Measurements from ENCODE around the gene SMIM35.
A peak's percentile ranks its signal among the peaks of the same experiment; 100 is the strongest.

Gene SMIM35

DNA sequence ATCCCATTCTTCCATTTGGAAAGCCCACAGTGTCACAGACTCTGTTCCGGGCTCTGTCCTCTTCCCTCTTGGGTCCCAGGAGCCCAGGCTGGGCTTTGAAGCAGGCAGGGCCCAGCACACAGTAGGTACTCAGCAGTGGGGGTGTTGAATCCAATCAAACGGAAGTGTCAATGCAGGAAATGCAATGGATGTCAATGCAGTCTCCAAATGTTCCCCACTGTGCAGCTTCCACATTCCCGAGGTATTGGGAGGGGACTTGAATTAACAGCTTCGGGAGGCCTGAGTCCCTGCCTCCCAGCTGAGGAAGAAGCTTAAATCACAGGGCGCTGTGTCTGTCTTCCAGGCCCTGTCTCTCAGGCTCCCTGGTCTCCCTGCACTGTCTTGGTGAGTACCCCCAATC, 21.8 kb upstream of the SMIM35 start:
- DNase-seq, result no peak

DNA sequence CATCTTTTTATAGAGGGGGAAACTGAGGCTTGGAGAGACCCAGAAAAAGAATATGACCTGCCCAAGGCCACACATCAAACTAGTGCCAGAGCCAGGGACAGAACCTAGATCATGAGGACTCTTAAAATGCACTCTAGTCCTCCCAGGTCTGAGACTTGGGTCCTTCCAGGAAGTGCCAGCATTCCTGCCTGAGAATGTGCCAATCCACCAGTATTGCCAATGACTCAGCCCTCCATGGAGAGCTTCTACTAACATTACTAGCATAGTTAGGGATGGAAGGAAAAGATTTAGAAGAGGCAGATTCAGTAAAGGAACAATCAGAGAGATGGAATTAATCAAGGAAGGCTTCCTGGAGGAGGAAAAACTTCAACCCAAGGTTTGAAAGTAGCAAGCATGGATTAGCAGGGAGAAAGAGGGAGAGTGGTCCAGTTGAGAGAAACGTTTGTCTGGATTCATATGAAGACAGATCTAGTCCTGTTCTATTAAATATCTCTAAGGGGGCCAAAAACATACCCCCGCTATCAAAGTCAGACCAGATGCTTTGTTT, 20.1 kb upstream of the SMIM35 start:
- DNase-seq, result no peak

DNA sequence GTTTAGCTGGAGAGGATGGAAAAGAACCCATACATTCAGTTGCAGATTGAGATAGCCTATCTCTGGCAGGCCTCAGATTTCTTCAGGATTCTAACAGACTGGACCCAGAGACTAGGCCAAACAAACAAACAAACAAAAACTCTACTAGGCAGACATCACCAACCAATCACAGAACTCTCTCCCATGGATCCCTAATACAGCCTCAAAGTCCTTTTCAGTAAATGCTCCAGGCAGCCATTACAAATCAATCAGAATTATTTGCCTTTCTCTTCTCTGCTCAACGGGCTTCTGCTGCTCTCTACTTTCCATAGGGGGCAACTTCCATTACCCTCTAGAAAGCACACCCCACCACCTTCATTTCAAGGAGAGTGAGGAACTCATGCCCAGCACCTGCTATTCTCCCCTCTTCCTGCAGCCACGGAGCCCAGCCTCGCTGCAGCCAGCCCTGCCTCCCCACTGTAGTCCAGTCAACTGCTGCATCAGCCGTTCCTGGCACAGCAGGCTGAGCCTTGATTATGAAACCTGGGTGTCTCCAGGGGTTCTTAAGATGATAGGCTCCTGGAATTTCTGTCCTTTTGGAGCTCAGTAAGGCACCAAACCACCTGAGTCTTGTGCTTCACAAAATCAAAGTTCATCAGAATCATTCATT, 19.0 kb upstream of the SMIM35 start:
- DNase-seq, result no peak

DNA sequence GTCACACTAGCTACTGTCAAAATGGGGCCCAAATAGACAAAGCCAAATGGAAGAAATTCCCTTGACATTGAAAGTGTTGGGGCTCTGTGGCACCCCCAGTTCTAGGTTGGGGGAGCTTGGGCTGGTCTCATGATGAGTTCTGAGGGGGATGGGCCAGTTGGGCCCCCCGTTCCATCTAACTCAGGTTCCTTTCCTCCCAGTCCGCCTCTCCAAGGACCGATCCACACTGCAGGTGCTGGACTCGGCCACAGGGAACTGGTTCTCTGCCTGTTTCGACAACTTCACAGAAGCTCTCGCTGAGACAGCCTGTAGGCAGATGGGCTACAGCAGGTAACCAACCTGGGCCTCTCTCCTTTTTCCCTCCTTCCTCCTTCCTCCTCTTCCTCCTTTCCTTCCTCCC, 17.7 kb upstream of the SMIM35 start:
- no peak for DNase-seq

DNA sequence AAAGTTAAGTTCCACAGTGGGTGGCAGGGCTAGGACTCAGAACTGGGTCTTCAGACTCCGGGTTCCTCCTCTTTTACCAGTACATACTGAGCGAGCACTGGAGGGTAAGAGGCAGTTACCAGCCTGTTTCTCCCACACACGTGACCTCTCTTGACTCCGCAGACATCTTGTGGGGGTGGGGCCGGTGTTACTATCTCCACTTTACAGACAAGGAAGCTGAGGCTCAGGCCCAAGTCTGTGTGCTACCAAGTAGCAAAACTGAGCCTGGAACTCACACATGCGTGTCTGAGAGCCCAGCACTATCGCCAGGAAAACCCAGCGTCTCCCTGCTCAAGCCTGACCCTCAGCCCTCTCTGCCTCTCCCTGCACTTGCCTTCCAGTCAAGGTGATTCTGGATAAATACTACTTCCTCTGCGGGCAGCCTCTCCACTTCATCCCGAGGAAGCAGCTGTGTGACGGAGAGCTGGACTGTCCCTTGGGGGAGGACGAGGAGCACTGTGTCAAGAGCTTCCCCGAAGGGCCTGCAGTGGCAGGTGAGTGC, 16.0 kb upstream of the SMIM35 start:
- DNase-seq, result no peak

DNA sequence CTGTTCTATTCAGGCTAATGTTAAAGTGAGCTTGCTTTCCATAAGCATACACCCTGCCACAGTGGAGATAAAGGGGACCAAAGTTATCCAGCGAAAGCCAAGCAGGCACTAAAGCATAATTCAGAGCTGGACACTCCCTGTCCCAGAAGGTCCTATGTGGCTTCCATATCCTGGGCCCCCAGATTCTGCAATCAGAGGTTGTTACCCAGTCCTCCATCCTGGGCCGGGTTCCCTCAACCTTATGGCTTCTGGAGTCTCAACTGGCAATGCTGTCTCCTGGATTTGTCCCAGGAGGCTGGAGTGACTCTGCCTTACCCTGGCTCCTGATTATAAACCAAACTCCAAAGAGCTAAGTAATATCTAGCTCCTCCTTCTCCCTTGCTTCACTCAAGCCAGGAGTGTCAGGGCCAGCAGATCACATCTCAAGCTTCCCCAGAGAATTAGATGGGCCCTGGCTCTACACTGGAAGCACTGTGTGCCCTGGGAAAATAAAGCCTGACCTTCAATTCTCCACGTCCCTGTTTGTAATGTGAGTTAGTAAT, 14.0 kb upstream of the SMIM35 start:
- no peak for DNase-seq

DNA sequence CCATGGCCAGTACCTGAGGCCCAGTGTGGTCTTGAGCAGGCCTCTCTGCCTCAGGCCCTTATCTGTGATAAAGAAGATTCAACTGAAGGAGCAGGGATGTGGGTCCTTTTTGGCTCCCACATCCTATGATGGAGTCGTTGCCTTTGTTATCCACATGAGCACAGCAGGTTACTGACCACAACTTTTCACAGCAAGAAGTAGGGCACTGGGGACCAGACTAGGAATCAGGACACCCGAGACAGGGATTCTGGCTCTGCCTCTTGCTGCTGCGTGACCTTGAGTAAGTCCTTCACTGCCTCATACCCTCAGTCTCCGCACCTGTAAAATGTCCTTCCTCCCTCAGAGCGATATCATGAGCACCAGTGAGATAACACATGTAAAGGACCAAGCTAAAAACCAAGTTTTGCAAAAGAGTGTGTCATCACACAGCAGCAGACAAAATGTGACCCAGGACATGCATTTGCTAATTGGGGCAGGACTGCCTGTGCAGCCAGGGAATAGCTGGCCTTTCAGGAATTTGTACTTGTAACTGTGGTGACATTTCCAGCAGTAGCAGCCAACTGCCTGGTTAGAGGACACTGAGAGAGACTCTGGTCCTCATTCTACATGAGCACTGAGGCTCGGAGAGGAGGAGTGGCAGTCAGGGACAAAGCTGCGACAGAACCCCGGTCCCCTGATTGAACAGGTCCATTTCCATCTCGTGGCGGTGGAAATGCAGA, 13.2 kb upstream of the SMIM35 start:
- DNase-seq, result no peak

DNA sequence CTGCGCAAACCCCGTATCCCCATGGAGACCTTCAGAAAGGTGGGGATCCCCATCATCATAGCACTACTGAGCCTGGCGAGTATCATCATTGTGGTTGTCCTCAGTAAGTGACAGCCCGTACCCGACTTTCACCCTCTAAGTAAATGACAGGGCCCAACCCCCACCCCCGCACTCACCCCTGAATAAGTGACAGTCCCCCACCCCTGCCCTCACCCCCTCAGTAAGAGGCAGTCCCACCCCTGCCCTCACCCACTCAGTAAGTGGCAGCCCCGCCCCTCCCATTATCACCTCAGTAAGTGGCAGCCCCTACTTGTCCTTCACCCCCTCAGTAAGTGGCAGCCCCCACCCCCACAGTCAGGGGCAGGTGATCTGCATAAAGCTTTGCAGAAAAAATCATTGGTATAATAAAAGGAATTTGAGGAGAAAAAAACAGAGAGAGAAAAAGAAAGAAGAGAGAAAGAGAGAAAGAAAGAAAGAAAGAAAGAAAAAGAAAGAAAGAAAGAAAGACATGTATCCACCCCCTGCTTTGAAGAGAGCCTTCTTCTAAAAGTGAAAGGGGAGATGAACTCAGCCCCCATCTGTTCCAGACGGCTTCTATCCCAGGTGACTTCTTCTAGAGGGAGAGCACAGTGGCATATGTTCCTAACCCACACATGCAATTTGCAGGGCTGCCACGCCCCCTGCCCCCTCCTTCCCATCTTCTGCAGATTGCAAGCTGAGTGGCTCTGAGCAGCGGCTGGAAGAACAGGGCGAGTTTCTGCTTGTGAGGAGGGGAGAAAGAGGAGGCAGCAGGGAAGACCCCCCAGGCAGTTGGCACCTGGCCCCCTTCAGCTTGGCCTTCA, 12.5 kb upstream of the SMIM35 start:
- peak; percentile 24 for DNase-seq

DNA sequence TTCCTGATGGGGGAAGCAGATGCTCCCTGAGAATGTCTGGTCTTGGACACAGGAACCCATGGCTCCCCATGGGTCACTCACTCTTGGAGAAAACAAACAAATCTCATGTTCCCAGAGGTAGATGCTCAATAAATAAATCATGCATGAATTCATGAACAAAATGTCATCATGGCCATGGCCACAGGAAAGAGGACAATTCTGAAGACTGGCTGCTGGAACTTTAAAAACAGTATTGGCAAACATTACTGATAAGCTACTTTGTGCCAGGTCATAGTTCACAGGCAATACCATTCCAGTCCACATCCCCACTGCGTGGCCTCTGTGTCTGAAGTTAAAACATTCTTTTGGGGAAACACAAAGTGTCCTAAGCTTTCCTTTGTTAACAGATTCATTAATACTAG, 9.2 kb upstream of the SMIM35 start:
- no peak for DNase-seq

DNA sequence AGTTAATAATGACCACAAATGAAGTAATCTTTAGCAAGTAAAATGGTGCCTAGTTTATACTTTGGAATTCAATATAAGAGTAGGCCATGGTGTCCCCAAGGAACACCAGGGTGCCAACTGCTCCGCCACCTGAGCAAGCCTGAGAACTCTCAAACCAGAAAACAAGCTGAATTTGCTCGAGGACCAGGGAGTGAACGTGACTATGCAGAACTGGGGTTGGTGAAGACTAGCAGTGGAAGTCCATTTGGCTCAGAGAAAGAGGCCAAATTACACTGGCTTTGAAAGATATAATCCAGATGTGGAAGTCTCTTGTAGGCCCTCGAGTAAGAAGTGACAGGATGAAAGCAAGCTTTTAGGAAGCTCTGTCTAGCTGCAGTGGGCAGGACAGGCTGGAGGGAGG, 8.7 kb upstream of the SMIM35 start:
- no peak for DNase-seq

DNA sequence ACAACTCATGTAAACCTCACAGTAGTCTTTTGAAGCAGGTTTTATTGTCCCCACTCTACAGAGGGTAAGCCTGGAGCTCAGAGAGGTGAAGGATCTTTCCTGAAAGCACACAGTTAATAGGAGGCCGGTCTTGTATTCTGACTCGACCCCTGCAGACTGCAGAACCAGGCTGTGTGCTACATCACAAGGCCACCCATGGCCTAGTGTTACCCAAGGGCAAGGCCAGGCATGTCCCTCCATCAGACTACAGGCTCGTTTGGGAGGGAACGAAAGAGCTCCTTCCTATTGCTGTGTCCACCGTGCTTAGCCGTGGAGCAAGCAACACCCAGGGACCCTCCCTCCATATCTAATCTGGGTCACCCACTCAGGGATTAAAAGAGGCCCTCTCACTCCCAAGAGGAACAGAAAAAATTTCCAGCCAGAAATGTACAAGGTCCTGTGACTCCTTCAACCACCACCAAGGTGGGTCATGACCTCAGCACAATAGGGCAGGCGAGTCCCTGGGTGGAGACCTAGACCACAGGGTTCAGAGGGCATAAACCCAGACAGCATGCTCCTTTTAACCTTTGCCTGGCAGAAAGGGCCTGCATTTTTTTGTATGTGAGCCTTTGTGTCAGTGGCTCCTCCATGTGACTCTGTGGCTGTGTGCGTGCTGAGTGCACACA, 6.3 kb upstream of the SMIM35 start:
- DNase-seq, result no peak

DNA sequence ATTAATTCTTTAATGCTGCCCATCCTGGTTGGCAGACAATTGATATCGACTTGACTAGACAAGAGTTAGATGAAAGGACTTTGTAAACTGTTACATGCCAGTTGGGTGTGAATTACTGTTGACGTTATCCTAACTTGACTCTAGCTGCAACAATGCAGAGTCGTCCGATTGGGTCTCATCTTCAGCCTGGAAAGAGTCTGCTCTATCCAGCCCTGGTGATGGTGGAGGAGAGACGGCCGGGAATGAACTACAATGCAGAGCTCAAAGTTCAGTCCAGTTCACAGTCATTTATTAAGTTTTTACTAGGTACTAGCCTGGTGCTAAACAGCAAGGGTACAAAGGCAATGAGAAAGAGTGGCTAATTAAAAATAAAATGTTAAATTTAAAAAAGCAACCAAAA, 4.9 kb upstream of the SMIM35 start:
- DNase-seq, result no peak

DNA sequence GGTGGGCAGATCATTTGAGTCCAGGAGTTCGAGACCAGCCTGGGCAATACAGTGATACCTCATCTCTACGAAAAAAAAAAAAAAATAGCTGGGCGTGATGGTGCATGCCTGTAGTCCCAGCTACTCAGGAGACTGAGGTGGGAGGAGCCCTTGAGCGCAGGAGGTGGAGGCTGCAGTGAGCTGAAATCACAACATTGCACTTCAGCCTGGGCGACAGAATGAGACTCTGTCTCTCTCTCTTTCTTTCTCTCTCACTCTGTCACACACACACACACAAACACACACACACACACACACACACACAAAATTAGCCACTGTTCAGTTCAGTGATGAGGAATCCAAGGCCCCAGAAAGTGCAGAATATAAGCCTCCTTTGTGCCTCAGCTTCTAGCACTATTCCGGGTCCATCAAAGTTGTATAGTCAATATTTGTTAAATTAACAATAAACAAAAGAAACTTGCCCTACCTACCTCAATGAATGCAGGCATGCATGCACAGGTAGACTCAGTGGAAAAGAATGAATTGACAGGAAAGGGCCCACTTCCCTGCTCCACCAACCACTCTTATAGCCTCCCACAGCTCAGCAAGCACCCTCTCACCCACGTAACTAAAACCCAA, 3.9 kb upstream of the SMIM35 start:
- no peak for DNase-seq

DNA sequence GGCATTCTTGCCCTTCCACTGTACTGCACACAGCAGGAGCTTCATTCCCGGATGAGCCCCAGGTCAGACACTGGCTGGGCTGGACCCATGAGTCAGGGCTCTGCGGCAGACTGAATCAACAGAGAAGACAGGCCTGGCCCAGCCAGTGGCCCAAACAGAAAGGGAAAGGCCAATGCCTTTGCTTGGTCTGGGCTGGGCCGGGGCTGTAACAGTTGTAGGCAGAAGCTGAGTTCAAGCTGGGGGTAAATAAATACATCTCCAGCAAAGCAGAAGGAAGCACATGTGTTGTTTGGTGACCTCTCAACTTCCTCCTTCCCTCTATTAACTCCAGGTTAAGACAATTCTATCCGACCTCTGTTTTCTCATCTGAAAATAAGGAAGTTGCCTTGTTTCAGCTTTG, 1.8 kb upstream of the SMIM35 start:
- DNase-seq, result no peak

DNA sequence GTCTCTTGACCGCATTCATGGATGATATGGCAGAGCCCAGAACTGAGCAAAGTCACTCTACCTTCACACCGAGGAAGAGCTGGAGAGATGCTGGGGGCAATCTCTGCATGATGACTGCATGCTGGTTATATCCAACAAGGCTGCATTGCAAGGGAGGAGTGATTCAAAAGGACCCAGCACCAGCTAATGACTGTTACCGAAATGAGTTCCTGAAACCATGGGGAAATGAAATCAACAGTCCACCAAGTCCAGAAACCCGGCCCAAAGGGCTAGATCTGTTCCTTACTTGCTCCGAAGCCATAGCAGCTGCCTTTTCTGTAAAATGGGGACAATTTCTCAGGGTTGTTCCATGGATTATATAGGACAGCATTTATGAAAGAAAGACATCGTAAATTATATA, 1.2 kb upstream of the SMIM35 start:
- no peak for DNase-seq

DNA sequence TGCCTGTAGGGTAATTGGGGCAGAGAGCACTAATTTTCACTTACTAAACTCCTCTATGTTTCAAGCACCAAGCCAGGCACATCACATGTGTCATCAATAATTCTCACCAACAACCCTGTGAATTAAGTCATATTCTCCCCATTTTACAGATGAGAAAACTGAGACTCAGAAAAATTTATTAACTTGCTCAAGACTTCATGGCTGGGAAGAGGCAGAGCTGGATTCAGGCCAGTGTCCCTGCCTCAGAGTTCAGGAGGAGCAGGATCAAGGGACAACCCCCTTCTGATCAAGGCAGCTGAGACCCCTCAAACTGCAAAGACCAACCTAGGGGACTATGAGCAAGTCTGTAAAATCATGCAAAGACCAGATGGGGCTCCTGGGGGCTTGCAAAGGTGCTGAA, 2.1 kb downstream of the SMIM35 start:
- DNase-seq, result no peak

DNA sequence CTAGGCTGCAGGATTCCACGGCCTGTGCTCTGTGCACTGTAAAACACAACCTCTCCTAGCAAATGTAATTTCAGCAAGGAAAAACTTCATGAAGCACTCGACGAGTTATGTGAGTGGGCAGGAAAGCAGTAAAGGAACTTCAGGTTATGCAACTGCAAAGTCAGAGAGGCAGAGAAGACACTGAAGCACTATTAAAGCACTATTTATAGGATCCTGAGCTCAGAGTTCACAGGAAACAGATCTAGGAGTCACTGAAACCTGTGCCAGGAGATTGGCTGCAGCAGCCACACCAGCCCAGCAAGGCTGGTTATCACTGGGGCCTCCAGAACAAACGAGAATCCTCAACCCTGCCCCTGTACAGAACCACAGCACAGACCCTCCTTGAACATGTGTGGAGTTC, 2.5 kb downstream of the SMIM35 start:
- no peak for DNase-seq

DNA sequence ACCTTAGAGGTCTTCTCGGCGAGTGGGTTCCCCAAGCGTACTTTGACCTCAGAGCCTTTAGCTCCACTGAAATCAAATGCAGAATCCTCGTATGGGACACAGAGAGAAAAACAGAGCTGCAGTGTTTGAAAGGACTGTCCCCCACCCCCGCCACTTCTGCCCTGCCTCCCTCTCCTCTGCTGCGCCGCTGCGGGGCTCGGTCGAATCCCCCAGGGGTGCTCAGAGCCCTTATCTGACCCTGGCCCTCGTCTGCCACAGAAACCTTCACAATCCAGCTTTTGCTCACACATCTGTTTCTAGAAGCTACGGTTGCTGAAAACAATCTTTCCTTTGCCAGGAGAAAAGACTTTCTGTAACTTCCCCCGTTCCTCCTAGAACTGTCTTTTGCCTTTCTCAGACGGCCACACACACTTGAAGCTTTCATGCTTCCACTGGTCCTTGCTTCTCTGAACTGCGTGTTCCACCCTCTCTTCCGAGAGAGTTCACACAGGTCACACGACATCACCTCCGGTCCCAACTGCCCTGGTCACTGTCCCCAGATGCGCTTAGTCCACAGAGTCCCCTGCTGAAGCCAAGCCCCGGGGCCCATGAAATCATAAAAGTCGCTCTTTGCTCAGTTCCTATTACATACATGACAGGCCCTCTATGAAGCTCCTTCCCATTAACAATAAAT, 3.7 kb downstream of the SMIM35 start:
- no peak for DNase-seq

DNA sequence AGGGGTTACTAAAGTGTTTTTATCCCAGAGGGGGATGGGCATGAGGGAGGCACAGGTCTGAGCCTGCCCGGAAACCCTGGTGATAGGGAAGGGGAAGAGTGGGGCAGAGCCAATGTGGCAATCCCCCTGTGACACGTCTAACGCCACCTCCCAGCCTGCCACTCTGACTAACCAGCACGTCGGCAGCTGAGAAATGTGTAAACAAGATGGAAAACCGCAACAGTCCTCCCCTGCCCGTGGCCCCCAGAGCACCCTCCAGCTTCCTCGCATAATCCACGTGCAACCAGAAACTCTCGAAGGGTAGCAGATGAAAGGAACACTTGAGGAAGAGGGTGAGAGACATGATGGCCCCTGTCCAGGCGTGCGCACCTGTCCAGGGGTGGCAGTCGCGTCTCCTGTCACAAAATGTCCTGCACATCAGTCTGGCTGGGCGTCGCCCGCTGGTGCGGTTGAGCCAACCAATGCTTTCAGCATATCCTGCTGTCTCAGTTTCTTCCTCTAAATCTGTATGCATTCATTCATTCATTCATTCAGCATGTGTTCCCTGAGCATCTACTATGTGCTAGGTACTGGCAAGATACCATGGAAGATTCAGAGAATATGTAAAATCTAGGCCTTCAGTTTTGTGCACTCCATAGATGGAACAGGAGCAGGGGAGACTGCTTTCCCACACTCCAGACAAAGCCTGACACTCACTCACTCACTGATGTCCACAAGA, 5.4 kb downstream of the SMIM35 start:
- DNase-seq, result no peak

DNA sequence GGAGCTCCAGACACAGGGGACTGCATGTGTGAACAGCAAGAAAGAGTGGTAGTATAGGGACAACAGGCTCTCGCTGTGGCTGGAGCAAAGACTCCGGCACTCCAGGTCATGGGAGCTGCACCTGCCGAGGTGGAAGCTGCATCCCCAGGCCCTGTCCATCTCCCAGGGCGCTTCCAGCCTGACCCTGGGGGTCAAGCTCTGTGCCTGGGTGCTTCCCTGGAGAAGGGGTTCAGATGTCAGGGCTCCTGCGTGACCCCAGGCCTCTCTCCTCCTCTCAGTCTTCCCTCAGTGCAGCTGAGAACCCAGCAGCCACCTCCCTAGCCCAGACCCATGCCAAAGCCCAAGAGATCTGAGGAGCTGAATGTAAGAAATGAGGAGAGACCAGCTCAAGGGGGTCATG, 6.5 kb downstream of the SMIM35 start:
- DNase-seq, result no peak

DNA sequence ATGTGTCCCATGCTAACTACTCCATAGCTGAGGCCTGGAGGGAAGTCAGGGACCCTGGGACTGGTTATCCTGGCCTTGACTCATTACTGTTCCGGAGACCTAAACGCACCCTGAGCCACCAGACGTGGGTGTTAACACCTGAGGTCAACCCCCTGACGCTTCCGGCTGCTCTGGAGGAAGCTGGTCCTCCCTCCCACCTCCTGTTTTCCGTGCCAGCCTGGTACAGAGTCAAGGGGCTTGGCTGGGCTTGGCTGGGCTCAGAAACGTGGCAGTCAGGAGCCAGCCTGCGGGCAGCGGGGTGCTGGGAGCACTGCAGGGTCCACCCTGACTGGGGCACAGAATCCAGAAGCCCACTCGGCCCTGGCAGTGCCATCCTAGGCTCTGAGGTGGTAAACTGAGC, 7.3 kb downstream of the SMIM35 start:
- DNase-seq, result no peak
